Gastrocnemius medialis (tissue), 4 donors: ENCODE measurements around the gene C17orf67.

ENCODE experiments used
- CTCF ChIP-seq, 5 experiments: fragments of 450-650 bp in 3 of 5; fragments of 200-600 bp in 2 of 5; sonication (generic) in 2 of 5; IDR thresholded peaks in 4 of 5; conservative IDR thresholded peaks in 1 of 5; 1 replicate in 4 of 5; 2 replicates in 1 of 5; pipeline ENCODE4 v1.5.1; 2016 to 2019; ENCODE audit warnings: antibody characterized with exemption in 5 of 5, mild to moderate bottlenecking in 3 of 5, moderate library complexity in 3 of 5
- POLR2A ChIP-seq, 2 donors: fragments of 450-650 bp; IDR thresholded peaks; one replicate each; pipeline ENCODE4 v1.6.1; 2017; ENCODE audit warnings: antibody characterized with exemption in 2 of 2, mild to moderate bottlenecking in 2 of 2, moderate library complexity in 2 of 2

DNA sequence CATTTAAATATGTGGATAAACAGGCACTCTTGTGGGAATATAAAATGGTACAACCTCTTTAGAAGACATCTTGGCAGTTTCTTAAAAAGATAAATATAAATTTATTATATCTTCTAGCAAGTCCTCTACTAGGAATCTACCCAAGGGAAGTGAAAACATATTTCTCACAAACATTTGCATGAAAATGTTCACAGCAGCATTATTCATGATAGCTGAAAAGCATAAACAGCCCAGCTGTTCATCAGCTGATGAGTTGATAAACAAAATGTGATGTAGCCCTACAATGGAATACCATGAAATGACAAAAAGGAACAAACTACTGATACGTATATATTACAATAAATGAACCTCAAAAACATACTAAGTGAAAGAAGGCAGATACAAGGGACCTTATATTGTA, 12.2 kb upstream of the C17orf67 start:
- no peak for TF ChIP-seq CTCF (IDR thresholded peaks at IDR 0.05 in 4 of 5, conservative IDR thresholded peaks at IDR 0.05 in 1 of 5)
- no peak for TF ChIP-seq POLR2A (IDR thresholded peaks at IDR 0.05)
